CD4-positive, CD25-positive, alpha-beta regulatory T cell (primary cell): Measurements from ENCODE around the gene CXorf49. TPM values are rescaled to one million over a fixed set of nuclear protein-coding genes. Genes with fewer than 3 reads are reported as not detected.
"Not testable (repeated sequence)": the region's sequence is repeated elsewhere in the genome, so short reads cannot be mapped to it uniquely, and the experiment has no call there.

Experiments
- ATAC-seq, 2 donors: fragments of 150-1000 bp; cut with Tn5 transposase; one replicate each; pipeline ENCODE4 v1.10.0; 2021; ENCODE audit warnings: low read depth in 2 of 2, moderate number of reproducible peaks in 2 of 2, moderate library complexity in 1 of 2
- DNase-seq, 3 donors: peaks; one replicate each; pipeline versions ENCODE4 v3.0.0 to v3.0.0-alpha.2; 2012 to 2022; ENCODE audit warnings: mixed read lengths in 1 of 3
- H3K27ac ChIP-seq: one replicate; pipeline ENCODE4 v1.7.0; 2013; ENCODE audit warnings: mild to moderate bottlenecking, low read length; ENCODE audit not compliant: insufficient read depth, poor library complexity, severe bottlenecking
- H3K27me3 ChIP-seq: one replicate; pipeline ENCODE4 v1.7.0; 2013; ENCODE audit warnings: low read length; ENCODE audit not compliant: control insufficient read depth, insufficient read depth
- H3K36me3 ChIP-seq: one replicate; pipeline ENCODE4 v1.7.0; 2013; ENCODE audit warnings: mild to moderate bottlenecking, low read length, moderate library complexity; ENCODE audit not compliant: control insufficient read depth, insufficient read depth
- H3K4me1 ChIP-seq: 2 replicates; pipeline ENCODE4 v1.7.0; 2013; ENCODE audit warnings: mild to moderate bottlenecking, low read length; ENCODE audit not compliant: insufficient read depth, control insufficient read depth, poor library complexity, severe bottlenecking
- H3K4me3 ChIP-seq: one replicate; pipeline ENCODE4 v1.7.0; 2013; ENCODE audit warnings: low read depth, mild to moderate bottlenecking, low read length, moderate library complexity
- H3K9me3 ChIP-seq, 2 experiments: 1 replicate in 1 of 2; 2 replicates in 1 of 2; pipeline ENCODE4 v1.7.0; 2013; ENCODE audit warnings: low read length in 2 of 2, mild to moderate bottlenecking in 1 of 2, moderate library complexity in 1 of 2; ENCODE audit not compliant: control insufficient read depth in 2 of 2
- H3K27ac Mint-ChIP-seq, 3 donors: one replicate each; pipeline ENCODE4 v1.8.0; 2020 to 2022; ENCODE audit warnings: mild to moderate bottlenecking in 3 of 3, mixed read lengths in 3 of 3, moderate library complexity in 2 of 3
- H3K27me3 Mint-ChIP-seq: one replicate; pipeline ENCODE4 v1.8.0; 2022; ENCODE audit warnings: mild to moderate bottlenecking, mixed read lengths
- H3K36me3 Mint-ChIP-seq: one replicate; pipeline ENCODE4 v1.8.0; 2020; ENCODE audit warnings: mixed read lengths
- H3K4me1 Mint-ChIP-seq, 4 donors: one replicate each; pipeline ENCODE4 v1.8.0; 2020 to 2022; ENCODE audit warnings: mixed read lengths in 4 of 4, mild to moderate bottlenecking in 1 of 4
- H3K4me3 Mint-ChIP-seq, 4 donors: one replicate each; pipeline ENCODE4 v1.8.0; 2020 to 2022; ENCODE audit warnings: mild to moderate bottlenecking in 4 of 4, mixed read lengths in 4 of 4, moderate library complexity in 3 of 4
- H3K9me3 Mint-ChIP-seq, 7 donors: one replicate each; pipeline ENCODE4 v1.8.0; 2020 to 2022; ENCODE audit warnings: mixed read lengths in 7 of 7, mild to moderate bottlenecking in 3 of 7, moderate library complexity in 2 of 7
- polyA plus RNA-seq, 4 donors: library from polyadenylated mRNA; unstranded; fragments of 300-500 nt; fragmentation: Illumina TruSeq; gene quantifications; one replicate each; pipeline ENCODE4 v1.2.3, GENCODE V29; 2021
- total RNA-seq: library from RNA; stranded (reverse); gene quantifications from one replicate; pipeline ENCODE4 v1.2.3, GENCODE V29; 2022

CXorf49 gene
- total and polyA plus RNA-seq, 5 donors from 2014 or later: not detected

DNA sequence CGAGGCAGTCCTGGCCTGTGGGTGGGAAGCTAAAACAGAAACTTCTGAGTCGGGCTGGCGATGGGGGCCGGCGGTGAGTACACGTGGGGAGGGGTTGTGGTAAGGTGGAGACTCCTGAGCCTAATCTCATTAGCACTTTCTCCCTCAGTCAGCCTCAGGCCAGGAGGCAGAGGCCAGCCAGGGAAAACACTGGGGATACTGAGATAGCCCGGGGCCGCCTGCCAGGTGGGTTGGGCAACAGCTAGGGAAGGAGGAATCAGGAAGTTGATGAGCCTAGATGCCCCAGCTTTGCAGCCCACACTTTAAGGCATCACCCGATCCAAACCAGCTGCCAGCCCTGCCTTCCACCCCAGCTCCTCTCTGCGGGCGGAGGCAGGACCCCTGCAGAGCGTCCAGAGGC lies 1.8 kb downstream of the CXorf49 start:
- ATAC-seq, H3K9me3 ChIP-seq, H3K4me1 Mint-ChIP-seq, H3K4me1 ChIP-seq, DNase-seq, H3K36me3 Mint-ChIP-seq, H3K4me3 ChIP-seq, H3K27me3 ChIP-seq, H3K4me3 Mint-ChIP-seq, H3K27ac Mint-ChIP-seq, H3K27me3 Mint-ChIP-seq, H3K27ac ChIP-seq, H3K36me3 ChIP-seq, H3K9me3 Mint-ChIP-seq: not testable (repeated sequence)

DNA sequence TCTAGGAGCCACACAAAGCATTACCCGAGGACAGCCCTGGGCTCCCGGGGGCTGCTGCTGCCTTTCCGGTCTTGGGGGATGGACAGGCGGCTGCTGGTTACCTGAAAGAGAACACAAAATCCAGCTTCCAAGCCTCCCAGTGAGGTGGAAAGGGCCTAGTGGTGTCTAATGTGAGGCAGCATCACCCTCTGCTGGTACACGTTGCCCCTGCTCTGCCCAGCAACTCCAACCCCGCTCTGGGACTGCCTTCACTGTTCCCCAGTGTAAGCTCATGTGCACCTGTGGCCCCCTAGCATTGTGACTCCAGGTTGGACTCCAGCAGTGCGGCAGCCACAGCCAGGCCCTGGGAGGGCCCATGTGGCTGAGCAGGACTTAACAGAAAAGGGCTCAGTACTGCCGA lies 2.5 kb downstream of the CXorf49 start:
- H3K4me1 ChIP-seq, H3K36me3 ChIP-seq, H3K36me3 Mint-ChIP-seq, H3K9me3 ChIP-seq, H3K4me3 Mint-ChIP-seq, H3K9me3 Mint-ChIP-seq, H3K27me3 Mint-ChIP-seq, H3K4me3 ChIP-seq, H3K4me1 Mint-ChIP-seq, H3K27ac Mint-ChIP-seq, DNase-seq, ATAC-seq, H3K27me3 ChIP-seq, H3K27ac ChIP-seq: not testable (repeated sequence)

DNA sequence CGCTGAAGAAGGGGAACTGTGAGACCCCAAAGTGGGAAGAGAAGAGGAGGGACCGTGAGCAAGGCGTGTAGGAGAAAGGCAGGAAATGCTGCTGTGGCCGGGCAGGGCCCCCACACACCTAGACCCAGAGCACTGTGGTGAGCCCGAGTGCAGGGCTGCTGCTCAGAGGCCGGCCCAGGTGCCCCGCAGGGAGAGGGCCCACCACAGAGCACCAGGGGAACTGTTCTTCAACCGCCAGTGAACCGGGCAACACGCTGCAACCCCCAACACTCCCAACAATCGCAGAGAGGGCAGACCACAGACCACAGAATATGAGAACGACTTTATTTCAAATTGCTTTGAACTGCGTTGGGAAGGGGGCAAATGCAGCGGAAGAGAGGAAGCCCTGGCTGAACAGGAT lies 4.0 kb downstream of the CXorf49 start:
- H3K27me3 ChIP-seq, H3K9me3 Mint-ChIP-seq, ATAC-seq, H3K4me1 Mint-ChIP-seq, H3K4me3 ChIP-seq, DNase-seq, H3K4me1 ChIP-seq, H3K36me3 Mint-ChIP-seq, H3K36me3 ChIP-seq, H3K27ac Mint-ChIP-seq, H3K27ac ChIP-seq, H3K27me3 Mint-ChIP-seq, H3K9me3 ChIP-seq, H3K4me3 Mint-ChIP-seq: not testable (repeated sequence)

DNA sequence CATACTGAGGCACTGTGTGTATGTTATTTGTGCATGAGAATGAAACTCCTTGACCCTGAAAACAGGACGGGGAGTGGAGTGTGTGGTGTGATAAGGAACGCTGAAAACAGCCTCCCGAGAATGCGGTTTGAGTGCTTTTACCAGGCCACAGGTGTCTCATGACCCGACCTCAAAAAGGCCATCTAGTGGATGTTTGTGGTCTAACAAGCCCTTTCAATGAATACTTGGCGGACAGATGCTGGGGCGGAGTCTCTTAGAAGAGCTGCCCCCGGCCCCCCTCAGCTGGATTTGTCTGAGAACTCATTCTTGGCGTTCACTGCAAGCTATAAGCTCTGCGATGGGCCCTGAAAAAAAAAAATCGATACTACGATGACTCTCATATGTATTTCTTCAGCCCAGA lies 15.2 kb downstream of the CXorf49 start:
- ATAC-seq: peak; percentile 34 to 47
- H3K4me1 Mint-ChIP-seq, H3K36me3 Mint-ChIP-seq, H3K9me3 Mint-ChIP-seq, H3K27me3 Mint-ChIP-seq, H3K27ac ChIP-seq, H3K4me3 ChIP-seq, H3K9me3 ChIP-seq, H3K27me3 ChIP-seq, H3K4me3 Mint-ChIP-seq, DNase-seq, H3K36me3 ChIP-seq, H3K27ac Mint-ChIP-seq, H3K4me1 ChIP-seq: not testable (repeated sequence)

DNA sequence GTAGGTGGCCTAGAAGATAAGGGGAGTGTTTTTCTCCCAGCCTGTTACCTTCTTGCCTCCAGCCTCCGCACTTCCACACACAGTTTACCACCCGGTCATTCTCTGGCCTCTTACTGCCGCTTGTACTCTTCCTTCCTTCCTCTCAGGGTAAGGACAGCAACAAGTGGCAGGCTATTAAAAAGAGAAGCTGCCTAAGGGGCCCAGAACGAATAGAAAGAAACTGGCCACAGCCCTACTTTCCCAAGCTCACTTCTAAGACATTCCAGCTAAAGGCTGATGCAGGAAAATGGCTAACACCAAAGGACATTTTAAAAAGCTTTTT lies 19.1 kb downstream of the CXorf49 start:
- H3K9me3 Mint-ChIP-seq, H3K36me3 Mint-ChIP-seq: not testable (repeated sequence)

DNA sequence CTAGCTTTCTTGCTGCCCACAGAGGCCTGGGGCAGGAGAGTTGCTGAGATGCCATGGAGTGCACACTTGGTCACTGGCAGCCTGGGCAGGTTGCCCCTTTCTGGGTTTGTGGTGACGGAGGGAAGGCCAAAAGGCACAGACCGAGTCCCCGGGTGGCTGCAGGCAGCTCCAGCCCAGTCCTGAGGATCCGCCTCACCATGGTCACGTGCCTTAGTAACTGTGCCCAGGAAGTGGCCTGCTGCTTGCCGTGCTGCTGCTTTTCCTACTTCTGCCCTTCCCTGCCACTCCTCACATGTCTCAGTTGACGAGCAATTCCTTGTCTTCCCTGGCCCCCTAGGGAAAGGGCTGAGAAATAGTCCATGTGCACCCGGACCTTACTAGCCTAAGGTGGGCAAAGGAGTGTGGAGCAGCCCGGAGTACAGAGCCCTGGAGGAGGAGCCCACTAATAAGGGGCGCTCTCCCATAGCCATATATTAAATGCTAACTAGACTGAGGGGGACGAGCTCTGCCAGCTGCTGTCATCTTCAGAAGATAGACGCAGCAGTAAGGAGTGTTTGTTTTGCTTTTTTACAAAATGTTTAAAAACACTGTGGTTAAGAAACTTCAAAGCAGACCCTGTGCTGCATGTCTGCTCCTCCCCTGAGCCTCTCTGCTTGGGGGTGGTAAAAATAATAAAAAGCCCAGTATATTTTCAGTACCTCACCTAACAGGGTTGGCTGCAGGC lies 19.6 kb downstream of the CXorf49 start:
- not testable (repeated sequence) for H3K4me1 Mint-ChIP-seq, H3K9me3 ChIP-seq, H3K4me3 ChIP-seq, H3K27ac ChIP-seq, H3K36me3 ChIP-seq, DNase-seq, H3K27me3 Mint-ChIP-seq, H3K36me3 Mint-ChIP-seq, H3K4me1 ChIP-seq, H3K9me3 Mint-ChIP-seq, H3K27ac Mint-ChIP-seq, H3K4me3 Mint-ChIP-seq, H3K27me3 ChIP-seq
- peak; percentile 63 to 70 for ATAC-seq

More for the DNA sequence above, 19.1 kb downstream of the CXorf49 start:
- H3K27me3 Mint-ChIP-seq, H3K4me3 Mint-ChIP-seq, H3K27ac Mint-ChIP-seq, H3K27me3 ChIP-seq, ATAC-seq, H3K9me3 ChIP-seq, H3K27ac ChIP-seq, H3K4me3 ChIP-seq, H3K36me3 ChIP-seq, H3K4me1 ChIP-seq, DNase-seq, H3K4me1 Mint-ChIP-seq: not testable (repeated sequence)

DNA sequence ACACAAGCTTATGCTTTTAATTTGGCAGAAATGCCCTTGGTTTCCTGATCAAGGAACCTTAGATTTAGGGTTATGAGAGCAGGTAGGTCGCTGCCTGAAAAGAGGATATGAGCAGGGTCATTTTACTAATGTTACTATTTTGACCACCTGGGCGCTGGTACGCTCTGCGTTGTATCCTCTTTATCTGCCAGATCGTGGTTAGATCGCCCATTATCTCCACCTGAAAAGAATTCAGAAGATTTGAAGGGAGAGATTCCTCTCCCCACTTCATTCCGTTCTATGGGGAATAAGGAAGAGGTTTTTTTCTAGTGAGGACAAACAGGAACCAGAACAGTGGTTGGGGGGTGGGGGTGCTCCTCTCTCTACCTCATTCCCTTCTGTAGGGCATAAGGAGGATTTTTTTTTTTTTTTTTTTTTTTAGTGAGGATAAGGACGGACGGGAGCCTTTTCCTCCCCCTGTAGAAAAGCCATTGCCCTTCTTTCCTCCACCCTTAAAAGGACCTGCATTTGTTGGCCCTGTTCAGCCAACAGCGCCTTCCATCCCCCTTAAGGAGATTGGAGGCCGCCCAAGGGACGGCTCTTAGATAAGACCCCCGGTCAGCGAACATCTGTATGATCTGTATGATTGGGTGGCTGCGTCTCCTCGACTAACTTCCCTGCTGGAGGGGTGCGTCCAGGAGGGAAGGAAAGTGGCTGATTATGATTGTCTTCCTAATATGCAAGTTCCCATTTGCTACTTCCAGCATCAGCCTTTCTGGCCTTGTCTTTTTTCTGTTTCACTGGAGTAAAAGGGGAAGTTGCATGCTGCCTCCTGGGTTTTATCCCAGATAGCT lies 20.4 kb downstream of the CXorf49 start:
- not testable (repeated sequence) for H3K9me3 ChIP-seq, H3K4me1 ChIP-seq, H3K27me3 ChIP-seq, H3K27me3 Mint-ChIP-seq, H3K27ac Mint-ChIP-seq, H3K27ac ChIP-seq, H3K4me3 Mint-ChIP-seq, H3K36me3 ChIP-seq, DNase-seq, H3K9me3 Mint-ChIP-seq, H3K4me3 ChIP-seq, H3K4me1 Mint-ChIP-seq, H3K36me3 Mint-ChIP-seq
- peak in 1 of 2 donors; percentile 9 for ATAC-seq
